ENCODE measurements around the gene CLEC14A.

Gene CLEC14A, protein sequence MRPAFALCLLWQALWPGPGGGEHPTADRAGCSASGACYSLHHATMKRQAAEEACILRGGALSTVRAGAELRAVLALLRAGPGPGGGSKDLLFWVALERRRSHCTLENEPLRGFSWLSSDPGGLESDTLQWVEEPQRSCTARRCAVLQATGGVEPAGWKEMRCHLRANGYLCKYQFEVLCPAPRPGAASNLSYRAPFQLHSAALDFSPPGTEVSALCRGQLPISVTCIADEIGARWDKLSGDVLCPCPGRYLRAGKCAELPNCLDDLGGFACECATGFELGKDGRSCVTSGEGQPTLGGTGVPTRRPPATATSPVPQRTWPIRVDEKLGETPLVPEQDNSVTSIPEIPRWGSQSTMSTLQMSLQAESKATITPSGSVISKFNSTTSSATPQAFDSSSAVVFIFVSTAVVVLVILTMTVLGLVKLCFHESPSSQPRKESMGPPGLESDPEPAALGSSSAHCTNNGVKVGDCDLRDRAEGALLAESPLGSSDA

DNA sequence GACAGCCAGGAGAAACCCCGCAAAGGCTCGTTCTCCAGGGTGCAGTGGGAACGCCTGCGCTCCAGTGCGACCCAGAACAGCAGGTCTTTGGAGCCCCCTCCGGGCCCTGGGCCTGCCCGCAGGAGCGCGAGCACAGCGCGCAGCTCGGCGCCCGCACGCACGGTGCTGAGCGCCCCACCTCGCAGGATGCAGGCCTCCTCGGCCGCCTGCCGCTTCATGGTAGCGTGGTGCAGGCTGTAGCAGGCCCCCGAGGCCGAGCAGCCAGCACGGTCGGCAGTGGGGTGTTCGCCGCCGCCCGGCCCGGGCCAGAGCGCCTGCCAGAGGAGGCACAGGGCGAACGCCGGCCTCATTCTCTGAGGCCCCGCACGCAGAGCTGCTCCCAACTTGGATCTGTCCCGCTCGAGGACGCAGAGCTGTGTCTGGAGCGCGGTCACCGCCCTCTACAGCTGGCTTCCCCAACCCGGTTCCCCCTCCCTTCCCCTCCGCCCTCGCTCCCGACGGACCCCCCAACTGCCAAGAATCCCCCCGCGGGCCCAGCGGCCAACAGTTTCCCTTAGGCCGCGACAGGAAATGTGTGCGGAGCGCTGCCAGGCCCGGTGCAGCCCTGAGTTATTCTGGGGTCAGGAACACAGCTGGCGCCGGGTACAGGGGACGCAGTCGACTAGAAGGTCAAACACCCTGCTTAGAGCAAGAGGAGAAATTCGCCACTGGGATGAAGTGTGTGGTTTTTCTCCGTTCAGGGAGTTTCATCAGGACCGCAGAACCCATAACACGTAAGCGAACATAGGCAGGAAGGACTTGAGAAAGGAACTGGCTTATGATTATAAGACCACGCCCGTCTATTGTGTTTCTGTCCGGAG is at the start of gene CLEC14A:
TSS of gene CLEC14A (minus strand) at position 421 of the 860 bp plus-strand sequence. CDS start at position 350, 71 bp downstream.
- DNase-seq (ENCODE audit: low read depth in 2 of 2, low spot score in 1 of 2), result no peak

DNA sequence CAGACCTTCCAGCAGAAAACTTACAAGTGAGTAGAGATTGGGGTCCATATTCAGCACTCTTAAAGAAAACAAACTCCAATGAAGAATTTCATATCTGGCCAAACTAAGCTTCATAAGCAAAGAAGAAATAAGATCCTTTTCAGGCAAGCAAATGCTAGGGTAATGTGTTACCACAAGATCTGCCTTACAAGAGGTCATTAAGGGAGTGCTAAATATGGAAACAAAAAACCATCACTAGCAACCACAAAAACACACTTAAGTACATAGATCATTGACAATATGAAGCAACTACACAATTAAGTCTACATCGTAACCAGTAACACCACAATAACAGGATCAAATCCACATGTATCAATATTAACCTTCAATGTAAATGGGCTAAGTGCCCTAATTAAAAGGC is 47.1 kb upstream of the CLEC14A start:
- DNase-seq (ENCODE audit: low read depth in 2 of 2, low spot score in 1 of 2), result no peak

DNA sequence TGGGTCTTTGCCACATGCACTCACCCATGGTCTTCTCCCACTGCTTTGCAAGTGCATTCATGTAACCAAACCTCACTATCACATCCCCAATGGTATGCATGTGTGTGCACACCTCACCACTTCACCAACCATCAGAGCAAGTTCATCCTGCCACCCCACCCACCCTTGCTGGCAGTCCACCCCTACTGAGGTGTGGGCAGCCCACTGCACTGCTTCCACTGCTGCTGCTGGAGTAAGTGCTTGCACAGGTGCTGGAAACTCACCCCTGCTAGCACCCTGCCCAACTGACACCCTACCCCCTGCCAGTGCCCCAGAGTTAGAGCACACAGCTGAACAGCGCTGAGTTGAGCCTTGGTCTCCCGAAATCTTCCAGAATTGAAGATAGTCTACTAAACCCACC is 46.1 kb upstream of the CLEC14A start:
- no peak for DNase-seq (ENCODE audit: low read depth in 2 of 2, low spot score in 1 of 2)

DNA sequence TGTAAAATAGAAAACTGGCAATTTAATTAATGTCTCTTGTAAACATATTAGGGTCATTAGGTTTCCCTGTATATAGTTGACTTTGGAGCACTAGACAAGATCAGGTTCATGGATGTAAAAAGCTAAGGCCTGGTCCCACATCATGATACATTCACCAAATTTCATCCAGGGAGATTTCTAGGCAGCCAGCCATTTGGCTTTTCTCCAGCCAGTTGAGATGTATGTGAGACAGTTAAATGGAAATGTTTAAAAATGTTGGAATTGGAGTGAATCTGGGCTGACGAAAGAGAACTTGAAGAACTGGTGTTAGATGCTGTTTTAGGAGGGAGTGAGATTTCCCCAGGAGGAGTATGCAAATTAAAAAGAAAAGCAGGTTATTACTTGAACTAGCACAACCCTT is 41.8 kb upstream of the CLEC14A start:
- DNase-seq (ENCODE audit: low read depth in 2 of 2, low spot score in 1 of 2), result no peak

DNA sequence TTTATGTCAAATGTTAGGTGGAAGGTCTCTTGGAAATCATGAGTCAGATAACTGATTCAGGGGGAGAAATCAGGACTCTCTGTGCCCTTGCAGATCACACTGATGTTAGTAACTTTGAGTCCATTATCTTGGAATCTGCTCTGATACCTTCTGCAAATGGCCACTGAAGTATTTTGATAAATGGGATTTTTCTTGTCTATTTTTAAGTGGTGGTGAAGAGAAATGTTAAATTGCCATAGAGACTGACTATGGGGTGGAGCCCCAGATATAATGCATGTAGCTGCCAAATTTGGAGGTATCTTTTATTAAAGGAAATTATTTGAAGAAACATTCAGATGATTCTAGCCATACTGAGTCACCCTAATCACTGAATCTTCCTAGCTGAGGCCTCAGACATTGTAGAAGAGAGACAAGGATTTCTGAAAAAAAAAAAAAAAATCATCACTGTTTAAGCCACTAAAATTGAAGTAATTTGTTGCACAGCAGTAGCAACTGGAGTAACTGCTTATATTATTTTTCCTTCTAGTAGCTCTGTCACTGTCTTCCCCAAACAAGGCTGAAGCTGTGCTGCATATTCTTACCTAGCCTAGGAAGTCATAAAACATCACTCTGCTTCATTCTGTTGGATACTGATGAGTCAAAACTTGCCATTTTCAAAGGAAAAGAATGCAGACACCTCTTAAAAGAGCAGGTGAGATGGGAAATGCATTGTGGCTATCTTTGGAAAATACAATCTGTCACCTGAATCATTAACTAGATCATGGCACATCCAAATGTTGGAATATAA is 36.0 kb upstream of the CLEC14A start:
- no peak for DNase-seq (ENCODE audit: low read depth in 2 of 2, low spot score in 1 of 2)

DNA sequence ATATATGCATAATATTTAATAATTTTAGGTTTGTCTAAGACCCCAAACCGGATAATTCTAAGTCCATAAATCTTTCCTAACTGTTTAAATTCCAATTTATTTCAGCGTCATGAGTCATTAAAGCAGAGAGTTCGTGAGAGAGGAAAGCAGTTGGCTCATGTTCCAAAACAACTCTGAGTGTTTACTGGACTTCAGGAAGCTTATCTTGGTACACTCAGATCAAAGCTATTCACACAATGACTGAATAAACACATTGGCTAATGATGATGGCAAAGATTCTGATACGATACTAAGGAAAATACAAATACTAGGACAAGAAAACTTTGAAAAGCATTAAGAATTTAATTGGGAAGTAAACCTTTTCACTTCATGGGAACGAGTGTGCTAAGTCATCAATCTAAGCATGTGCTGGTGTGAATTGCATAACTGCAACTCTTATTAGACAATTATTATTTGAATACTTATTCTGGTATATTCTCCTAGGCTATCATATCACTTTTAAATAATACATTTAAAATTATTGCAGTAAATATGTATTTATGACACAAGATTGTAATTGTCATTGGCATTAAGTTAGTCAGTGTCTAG is 34.8 kb upstream of the CLEC14A start:
- no peak for DNase-seq (ENCODE audit: low read depth in 2 of 2, low spot score in 1 of 2)

DNA sequence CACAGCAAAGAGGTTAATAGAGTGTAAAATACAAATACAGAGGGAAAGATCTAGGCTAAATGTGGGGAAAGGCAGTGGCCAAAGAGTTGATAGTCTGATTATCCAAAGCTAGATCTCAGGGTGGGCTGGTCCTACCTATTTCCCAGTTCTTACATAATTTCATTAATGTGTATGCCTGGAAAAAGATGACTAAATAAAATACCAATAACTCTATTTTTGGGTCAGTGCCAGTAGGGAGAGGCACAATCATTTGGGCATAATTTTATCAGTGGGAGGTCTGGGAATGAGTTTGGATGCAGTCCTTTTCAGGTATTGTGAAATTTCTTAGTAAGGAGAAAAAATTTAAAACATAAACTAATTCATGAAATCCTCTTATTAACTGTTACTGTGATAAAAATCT is 30.6 kb upstream of the CLEC14A start:
- DNase-seq (ENCODE audit: low read depth in 2 of 2, low spot score in 1 of 2), result no peak

DNA sequence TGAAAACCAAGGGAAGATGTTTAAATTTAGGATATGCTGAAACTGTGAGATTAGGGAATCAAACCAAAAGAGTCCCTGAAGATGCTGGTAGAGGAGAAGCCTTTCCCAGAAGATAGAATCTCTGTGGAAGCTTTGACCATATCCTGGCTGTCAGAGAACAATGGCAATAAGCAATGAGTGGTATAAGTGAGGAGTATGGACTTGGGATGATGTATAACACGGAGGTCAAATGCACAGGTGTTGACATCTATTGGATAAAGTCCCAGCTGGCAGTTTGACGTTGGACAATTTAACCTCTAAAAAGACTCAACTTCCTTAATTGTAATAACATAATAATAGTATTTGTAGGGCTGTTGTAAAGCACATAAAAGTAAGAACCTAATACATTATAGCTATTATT is 30.1 kb upstream of the CLEC14A start:
- DNase-seq (ENCODE audit: low read depth in 2 of 2, low spot score in 1 of 2), result no peak

DNA sequence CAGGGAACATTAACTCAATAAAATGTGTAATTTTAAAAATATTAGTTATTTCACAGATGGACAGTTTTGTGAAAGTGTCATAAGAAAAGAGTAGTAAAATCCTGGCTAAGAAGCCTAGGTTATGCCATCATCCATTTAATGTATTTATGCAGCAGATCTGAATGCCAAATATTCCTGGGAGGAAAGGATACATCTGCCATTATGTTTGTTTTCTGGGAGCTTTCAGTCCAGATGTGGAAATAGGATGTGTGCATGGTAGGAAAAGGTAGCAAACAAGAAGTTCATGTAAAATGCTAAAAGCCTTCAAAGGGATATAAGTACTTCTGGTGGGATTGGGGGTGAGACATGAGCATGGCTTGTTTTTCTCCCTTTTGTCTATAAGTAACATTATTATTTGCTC is 27.0 kb upstream of the CLEC14A start:
- DNase-seq (ENCODE audit: low read depth in 2 of 2, low spot score in 1 of 2), result no peak

DNA sequence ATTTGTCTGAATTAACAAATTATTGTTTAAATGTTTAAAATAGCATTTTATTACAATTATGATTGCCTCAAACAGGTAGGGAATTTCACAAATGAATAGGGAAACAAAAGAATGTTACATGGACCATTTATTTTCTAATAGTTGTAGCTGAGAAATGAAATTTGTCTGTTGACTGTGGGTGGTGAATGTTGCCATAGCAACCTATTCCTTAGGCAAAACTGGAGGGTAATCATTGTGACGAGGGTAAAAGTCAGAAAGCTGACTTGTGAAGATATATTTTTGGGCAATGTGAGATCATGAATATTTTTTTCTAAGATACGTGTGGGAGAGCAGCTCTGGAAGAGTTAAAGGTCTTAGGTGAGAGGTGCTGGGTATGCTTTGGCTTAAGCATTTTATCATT is 24.2 kb upstream of the CLEC14A start:
- DNase-seq (ENCODE audit: low read depth in 2 of 2, low spot score in 1 of 2), result no peak

DNA sequence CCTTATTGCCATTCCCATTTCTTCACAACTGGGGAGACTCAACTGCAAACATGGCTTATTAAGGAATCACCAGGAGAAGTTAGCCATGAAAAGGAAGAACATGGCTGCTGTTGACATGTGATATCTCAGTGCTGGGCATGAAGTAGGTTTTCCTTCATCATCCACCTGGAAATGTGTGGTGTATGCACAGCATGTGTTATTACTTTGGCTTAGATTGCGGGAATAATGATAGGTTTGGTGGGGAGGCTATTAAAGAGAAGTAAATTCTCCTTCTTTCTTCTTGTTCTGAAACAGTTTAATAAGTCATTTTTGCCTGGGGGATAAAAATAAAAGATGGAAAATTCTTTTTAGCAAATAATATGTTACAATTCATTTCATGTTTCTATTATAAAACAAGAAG is 23.7 kb upstream of the CLEC14A start:
- no peak for DNase-seq (ENCODE audit: low read depth in 2 of 2, low spot score in 1 of 2)

DNA sequence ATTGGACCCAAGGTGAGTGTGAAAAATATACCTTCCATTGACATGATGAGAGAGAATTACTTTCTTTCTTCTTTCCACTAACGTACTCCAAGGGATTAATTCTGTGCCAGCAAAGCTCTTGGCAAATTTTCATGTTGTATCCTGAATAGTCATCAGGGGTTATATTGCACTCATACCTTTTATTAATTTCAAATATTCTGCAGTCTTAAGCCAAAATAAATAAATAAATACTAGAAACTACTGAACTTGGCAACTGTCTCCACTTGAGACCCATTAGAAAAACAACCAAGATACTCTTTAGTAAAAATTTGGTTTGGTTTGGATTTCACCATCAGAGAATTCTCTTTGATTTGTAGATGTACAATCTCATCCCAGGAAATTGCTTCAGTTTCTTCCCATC is 22.1 kb upstream of the CLEC14A start:
- no peak for DNase-seq (ENCODE audit: low read depth in 2 of 2, low spot score in 1 of 2)

DNA sequence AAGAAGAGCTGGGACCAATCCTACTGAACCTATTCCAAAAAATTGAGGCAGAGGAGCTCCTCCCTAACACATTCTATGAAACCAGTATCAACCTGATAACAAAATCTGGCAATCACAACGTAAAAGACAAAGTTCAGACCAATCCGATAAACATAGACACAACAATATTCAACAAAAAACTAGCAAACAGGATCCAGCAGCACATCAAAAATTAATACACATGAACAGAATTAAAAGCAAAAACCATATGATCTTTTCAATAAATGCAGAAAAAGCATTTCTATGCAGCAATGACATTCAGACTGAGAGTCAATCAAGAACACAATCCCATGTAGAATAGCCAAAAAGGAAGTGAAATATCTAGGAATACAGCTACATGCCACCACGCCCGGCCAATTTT is 7.0 kb upstream of the CLEC14A start:
- DNase-seq (ENCODE audit: low read depth in 2 of 2, low spot score in 1 of 2), result no peak

DNA sequence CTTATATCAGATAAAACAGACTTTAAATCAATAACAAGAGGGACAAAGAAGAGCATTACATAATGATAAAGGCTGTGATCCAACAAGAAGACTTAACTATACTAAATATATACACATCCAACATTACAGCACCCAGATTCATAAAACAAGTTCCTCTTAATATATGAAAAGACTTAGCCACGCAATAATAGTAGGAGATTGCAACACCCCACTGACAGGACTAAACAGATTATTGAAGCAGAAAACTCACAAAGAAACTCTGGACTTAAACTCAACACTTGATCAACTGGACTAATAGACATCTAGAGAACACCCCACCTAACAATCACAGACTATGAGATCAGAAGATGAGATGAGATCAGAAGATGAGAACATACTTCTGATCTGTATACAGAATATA is 5.7 kb upstream of the CLEC14A start:
- no peak for DNase-seq (ENCODE audit: low read depth in 2 of 2, low spot score in 1 of 2)

DNA sequence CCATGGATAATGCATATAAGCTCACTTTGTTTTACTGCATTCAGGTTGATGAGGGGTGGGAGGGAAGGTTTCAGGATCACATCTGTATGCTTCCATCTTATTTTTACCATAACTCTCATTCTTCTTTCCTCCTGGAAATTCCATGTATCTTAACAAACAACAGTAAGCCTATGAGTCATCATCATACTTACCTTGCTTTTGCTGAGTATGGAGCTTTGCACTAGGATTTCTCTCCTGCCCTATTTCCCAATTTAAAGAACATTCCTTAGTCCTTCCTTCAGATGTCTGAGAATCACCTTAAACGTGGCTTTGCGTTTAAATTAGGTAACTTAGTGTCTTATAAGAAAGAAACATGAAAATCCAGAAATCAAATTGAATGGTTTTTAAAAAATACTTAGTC is 1.6 kb upstream of the CLEC14A start:
- no peak for DNase-seq (ENCODE audit: low read depth in 2 of 2, low spot score in 1 of 2)

DNA sequence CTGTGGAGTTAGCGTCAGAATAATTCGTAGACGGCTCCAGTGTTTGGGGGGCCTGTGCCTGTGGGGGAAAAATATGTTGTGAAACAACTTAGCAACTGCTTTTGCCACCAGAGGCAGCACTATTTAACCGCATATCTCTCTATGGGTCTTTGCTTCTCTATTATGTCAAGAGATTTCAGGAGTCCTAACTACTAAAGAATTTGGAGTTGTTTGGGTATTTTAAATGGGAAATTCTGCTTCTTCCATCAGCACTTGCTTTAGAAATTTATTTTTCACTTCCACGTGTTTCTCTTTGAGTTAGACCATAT is 594 bp upstream of the CLEC14A start:
- DNase-seq (ENCODE audit: low read depth in 2 of 2, low spot score in 1 of 2), result no peak

DNA sequence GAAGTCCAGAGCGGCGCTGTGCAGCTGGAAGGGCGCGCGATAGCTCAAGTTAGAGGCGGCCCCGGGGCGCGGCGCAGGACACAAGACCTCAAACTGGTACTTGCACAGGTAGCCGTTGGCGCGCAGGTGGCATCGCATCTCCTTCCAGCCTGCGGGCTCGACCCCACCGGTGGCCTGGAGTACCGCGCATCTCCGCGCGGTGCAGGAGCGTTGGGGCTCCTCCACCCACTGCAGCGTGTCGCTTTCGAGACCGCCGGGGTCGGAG is 553 bp downstream of the CLEC14A start:
- no peak for DNase-seq (ENCODE audit: low read depth in 2 of 2, low spot score in 1 of 2)

DNA sequence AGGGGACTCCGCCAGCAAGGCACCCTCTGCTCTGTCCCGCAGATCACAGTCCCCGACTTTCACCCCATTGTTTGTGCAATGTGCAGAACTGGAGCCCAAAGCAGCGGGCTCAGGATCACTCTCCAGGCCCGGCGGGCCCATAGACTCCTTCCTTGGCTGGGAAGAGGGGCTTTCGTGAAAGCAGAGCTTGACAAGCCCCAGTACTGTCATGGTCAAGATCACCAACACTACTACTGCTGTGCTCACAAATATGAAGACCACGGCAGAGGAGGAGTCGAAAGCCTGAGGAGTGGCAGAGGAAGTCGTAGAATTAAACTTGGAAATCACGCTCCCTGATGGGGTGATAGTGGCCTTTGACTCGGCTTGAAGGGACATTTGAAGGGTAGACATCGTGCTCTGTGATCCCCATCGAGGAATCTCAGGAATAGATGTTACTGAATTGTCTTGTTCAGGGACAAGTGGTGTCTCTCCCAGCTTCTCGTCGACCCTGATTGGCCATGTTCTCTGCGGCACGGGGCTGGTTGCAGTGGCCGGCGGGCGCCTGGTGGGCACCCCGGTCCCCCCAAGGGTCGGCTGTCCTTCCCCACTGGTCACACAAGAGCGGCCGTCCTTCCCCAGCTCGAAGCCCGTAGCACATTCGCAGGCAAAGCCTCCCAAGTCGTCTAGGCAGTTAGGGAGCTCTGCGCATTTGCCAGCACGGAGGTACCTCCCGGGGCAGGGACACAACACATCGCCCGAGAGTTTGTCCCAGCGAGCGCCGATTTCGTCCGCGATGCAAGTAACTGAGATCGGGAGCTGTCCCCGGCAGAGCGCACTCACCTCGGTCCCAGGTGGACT is 1.1 kb downstream of the CLEC14A start:
- no peak for DNase-seq (ENCODE audit: low read depth in 2 of 2, low spot score in 1 of 2)

DNA sequence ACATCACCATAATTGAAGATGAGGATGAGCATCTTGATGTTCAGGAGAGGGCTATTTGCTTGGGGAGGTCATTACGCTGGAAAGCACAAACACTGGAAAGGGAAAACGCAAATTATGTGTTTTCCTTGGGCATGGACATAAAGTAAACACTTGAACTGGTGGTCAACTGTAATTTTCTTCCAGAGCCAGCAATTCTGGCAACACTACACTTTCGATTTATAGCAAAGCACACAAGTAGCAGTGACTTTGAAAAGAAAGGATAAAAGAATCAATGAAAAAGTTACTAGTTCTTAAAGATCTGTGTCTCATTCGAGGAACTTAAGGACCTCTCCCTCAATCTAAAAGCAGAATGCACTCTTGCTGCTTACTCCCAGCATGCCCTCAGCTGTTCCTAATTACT is 2.2 kb downstream of the CLEC14A start:
- no peak for DNase-seq (ENCODE audit: low read depth in 2 of 2, low spot score in 1 of 2)

DNA sequence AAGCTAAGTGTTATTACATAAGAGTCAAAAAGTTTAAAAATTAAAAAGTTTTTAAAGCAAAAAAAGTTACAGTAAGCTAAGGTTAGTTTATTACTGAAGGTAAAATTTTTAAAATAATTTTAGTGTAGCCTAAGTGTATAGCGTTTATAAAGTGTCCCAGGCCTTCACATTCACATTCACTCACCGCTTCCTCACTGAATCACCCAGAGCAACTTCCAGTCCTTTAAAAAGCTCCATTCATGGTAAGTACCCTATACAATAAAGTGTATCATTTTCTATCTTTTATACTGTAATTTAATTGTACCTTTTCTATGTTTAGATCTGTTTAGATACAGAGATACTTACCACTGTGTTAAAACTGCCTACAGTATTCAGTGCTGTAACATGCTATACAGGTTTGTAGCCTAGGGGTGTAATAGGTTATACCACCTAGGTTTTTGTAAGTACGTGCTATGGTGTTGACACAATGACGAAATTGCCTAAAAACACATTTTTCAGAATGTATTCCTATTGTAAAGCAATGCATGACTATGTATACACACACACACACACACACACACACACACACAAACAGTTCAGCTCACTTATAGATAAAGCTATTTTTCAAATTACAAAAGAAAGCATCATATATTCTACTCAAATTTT is 3.7 kb downstream of the CLEC14A start:
- DNase-seq (ENCODE audit: low read depth in 2 of 2, low spot score in 1 of 2), result no peak
